Measurements from ENCODE around the gene MIA2.

Gene MIA2

DNA sequence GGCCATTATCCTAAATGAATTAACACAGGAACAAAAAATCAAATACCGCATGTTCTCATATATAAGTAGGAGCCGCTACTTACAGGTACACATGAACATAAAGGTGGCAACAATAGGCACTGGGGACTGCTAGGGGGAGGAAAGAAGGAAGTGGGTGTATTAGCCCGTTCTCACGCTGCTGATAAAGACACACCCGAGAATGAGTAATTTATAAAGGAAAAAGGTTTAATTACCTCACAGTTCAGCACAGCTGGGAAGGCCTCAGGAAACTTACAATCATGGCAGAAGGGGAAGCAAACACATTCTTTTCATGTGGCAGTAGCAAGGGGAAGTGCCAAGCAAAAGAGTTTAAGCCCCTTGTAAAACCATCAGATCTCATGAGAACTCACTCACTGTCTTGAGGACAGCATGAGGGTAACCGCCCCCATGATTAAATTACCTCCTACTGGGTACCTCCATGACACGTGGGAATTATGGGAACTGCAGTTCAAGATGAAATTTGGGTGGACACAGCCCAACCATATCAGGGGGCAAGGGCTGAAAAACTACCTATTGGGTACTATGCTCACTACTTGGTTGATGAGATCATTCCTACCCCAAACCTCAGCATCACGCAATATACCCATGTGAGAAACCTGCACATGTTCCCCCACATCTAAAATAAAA is 16.4 kb upstream of the MIA2 start:
- TF ChIP-seq POLR2AphosphoS5 (IDR thresholded peaks at IDR 0.05; ENCODE audit: low read depth, low read length) (no peak), TAF1 (IDR thresholded peaks at IDR 0.05; ENCODE audit: borderline replicate concordance, insufficient read depth, low read length) (no peak), REST (IDR thresholded peaks at IDR 0.05; ENCODE audit: insufficient read depth in 1 of 2, low read depth in 2 of 2, low read length in 2 of 2) (no peak), SIN3A (IDR thresholded peaks at IDR 0.05; ENCODE audit: borderline replicate concordance, insufficient read depth, low read length) (no peak), FOXP2 (optimal IDR thresholded peaks at IDR 0.05; ENCODE audit: borderline replicate concordance, extremely low read depth, extremely low read length, insufficient read depth) (no peak)

GRCh38 chr14:39218171-39218769 is 15.4 kb upstream of the MIA2 start:
- TF ChIP-seq SIN3A (IDR thresholded peaks at IDR 0.05; ENCODE audit: borderline replicate concordance, insufficient read depth, low read length) (no peak), REST (IDR thresholded peaks at IDR 0.05; ENCODE audit: insufficient read depth in 1 of 2, low read depth in 2 of 2, low read length in 2 of 2) (no peak), POLR2AphosphoS5 (IDR thresholded peaks at IDR 0.05; ENCODE audit: low read depth, low read length) (no peak)

GRCh38 chr14:39219075-39219499 is 14.6 kb upstream of the MIA2 start:
- TF ChIP-seq FOXP2 (optimal IDR thresholded peaks at IDR 0.05; ENCODE audit: borderline replicate concordance, extremely low read depth, extremely low read length, insufficient read depth) (no peak), SIN3A (IDR thresholded peaks at IDR 0.05; ENCODE audit: borderline replicate concordance, insufficient read depth, low read length) (no peak), POLR2AphosphoS5 (IDR thresholded peaks at IDR 0.05; ENCODE audit: low read depth, low read length) (no peak), TAF1 (IDR thresholded peaks at IDR 0.05; ENCODE audit: borderline replicate concordance, insufficient read depth, low read length) (no peak), REST (IDR thresholded peaks at IDR 0.05; ENCODE audit: insufficient read depth in 1 of 2, low read depth in 2 of 2, low read length in 2 of 2) (no peak)

DNA sequence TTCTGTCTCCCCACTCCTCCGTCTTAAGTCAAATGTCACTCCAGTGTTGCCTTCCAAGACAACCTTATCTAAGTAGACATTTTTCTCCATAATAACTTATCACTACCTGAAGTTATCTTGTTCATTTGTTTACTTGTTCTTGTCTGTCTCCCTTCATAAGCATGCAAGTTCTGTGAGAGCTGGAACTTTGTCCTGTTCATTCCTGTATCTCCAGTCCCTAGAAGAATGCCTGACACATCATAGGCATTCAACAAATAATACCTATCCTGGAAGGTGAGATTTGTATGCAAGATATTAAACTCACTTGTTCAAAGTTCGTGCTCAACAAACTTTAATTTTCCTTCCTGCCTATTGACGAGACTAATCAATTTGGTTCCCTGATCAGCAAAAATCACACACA is 5.7 kb upstream of the MIA2 start:
- TF ChIP-seq SIN3A (IDR thresholded peaks at IDR 0.05; ENCODE audit: borderline replicate concordance, insufficient read depth, low read length) (no peak), TAF1 (IDR thresholded peaks at IDR 0.05; ENCODE audit: borderline replicate concordance, insufficient read depth, low read length) (no peak), REST (IDR thresholded peaks at IDR 0.05; ENCODE audit: insufficient read depth in 1 of 2, low read depth in 2 of 2, low read length in 2 of 2) (no peak), POLR2AphosphoS5 (IDR thresholded peaks at IDR 0.05; ENCODE audit: low read depth, low read length) (no peak), FOXP2 (optimal IDR thresholded peaks at IDR 0.05; ENCODE audit: borderline replicate concordance, extremely low read depth, extremely low read length, insufficient read depth) (no peak)

All from PFSK-1 (cell line).